Neural progenitor cell (in vitro differentiated cells): ENCODE measurements around the gene TRIM22.

ENCODE experiments used
- CTCF ChIP-seq: fragments of 200-600 bp; sonication (generic); IDR thresholded peaks from 2 replicates; pipeline ENCODE4 v1.5.1; 2017; ENCODE audit warnings: antibody characterized with exemption, mild to moderate bottlenecking
- EZH2 ChIP-seq: fragments of 200-600 bp; sonication (generic); IDR thresholded peaks from 2 replicates; pipeline ENCODE4 v1.6.1; 2017; ENCODE audit warnings: antibody characterized with exemption, mild to moderate bottlenecking, moderate library complexity
- EZH2phosphoT487 ChIP-seq: fragments of 200-600 bp; sonication (generic); IDR thresholded peaks from 2 replicates; pipeline ENCODE4 v1.6.1; 2017; ENCODE audit warnings: antibody characterized with exemption

- TF ChIP-seq EZH2 = no peak
- no peak for TF ChIP-seq CTCF
- no peak for TF ChIP-seq EZH2phosphoT487
Measured at GRCh38 chr11:5671831-5672230, 17.8 kb upstream of the TRIM22 start.
